H1 (cell line): Measurements from ENCODE around the gene SPTLC3. TPM values are rescaled to one million over a fixed set of nuclear protein-coding genes. Genes with fewer than 3 reads are reported as not detected.

ENCODE experiments used
- CTCF ChIA-PET: fragments of 300-600 bp; sonication (Branson Sonifier 250); formaldehyde crosslinking; loops from one replicate; lab custom pipeline; 2021; ENCODE audit not compliant: partially characterized antibody; lab: Charles Lee
- POLR2A ChIA-PET: fragments of 300-600 bp; sonication (Branson Sonifier 250); formaldehyde crosslinking; loops from one replicate; lab custom pipeline; 2021; ENCODE audit warnings: inconsistent platforms; ENCODE audit not compliant: partially characterized antibody; lab: Charles Lee
- DNase-seq, 2 experiments: peaks; one replicate each; pipeline versions ENCODE4 v3.0.0 to v3.0.0-alpha.2; 2010 to 2022; ENCODE audit warnings: low spot score in 2 of 2, low read depth in 1 of 2, mixed read lengths in 1 of 2
- FAIRE-seq: peaks from 2 replicates; lab custom pipeline; 2011; peaks lifted over from hg19 to GRCh38; lab: Jason Lieb, UNC
- H2AFZ ChIP-seq: 2 replicates; pipeline ENCODE4 v1.8.1; 2012; ENCODE audit warnings: low read length, inconsistent platforms
- H2AK5ac ChIP-seq: 2 replicates; pipeline ENCODE4 v1.6.1; 2013; ENCODE audit warnings: low read depth, low read length
- H2BK120ac ChIP-seq: replicated peaks from 2 replicates; pipeline ENCODE3; 2013; ENCODE audit warnings: low read depth, low read length, inconsistent platforms
- H2BK12ac ChIP-seq: 2 replicates; pipeline ENCODE4 v1.6.1; 2013; ENCODE audit warnings: low read depth, low read length
- H2BK15ac ChIP-seq: 2 replicates; pipeline ENCODE4 v1.6.1; 2013; ENCODE audit warnings: low read length
- H2BK20ac ChIP-seq: 2 replicates; pipeline ENCODE4 v1.6.1; 2013; ENCODE audit warnings: low read length
- H2BK5ac ChIP-seq: 2 replicates; pipeline ENCODE4 v1.6.1; 2013; ENCODE audit warnings: low read depth, low read length
- H3K14ac ChIP-seq: 2 replicates; pipeline ENCODE4 v1.6.1; 2013; ENCODE audit warnings: inconsistent platforms; ENCODE audit not compliant: insufficient read length
- H3K18ac ChIP-seq: 2 replicates; pipeline ENCODE4 v1.6.1; 2013; ENCODE audit warnings: low read length; ENCODE audit errors: extremely low read depth
- H3K23ac ChIP-seq: 2 replicates; pipeline ENCODE4 v1.6.1; 2013; ENCODE audit warnings: inconsistent platforms; ENCODE audit not compliant: insufficient read length
- H3K23me2 ChIP-seq: 2 replicates; pipeline ENCODE4 v1.6.1; 2013; ENCODE audit warnings: low read depth, low read length
- H3K27ac ChIP-seq: 2 replicates; pipeline ENCODE4 v1.6.1; 2011; ENCODE audit warnings: low read depth, low read length, inconsistent platforms
- H3K27me3 ChIP-seq, 4 experiments: replicated peaks in 1 of 4; 1 replicate in 1 of 4; 2 replicates in 3 of 4; pipeline versions ENCODE4 v1.6.1 to v1.8.1; 2011 to 2013; ENCODE audit warnings: low read length in 3 of 4, mild to moderate bottlenecking in 3 of 4, inconsistent platforms in 2 of 4, mixed read lengths in 2 of 4, moderate library complexity in 1 of 4; ENCODE audit not compliant: control insufficient read depth in 3 of 4, insufficient read depth in 3 of 4; ENCODE audit errors: extremely low read depth in 1 of 4
- H3K36me3 ChIP-seq, 4 experiments: 2 replicates each; pipeline versions ENCODE4 v1.6.1 to v1.8.1; 2011 to 2013; ENCODE audit warnings: mild to moderate bottlenecking in 4 of 4, low read length in 3 of 4, moderate library complexity in 2 of 4, control low read depth in 1 of 4, inconsistent platforms in 1 of 4; ENCODE audit not compliant: insufficient read depth in 4 of 4, control insufficient read depth in 2 of 4
- H3K4ac ChIP-seq: replicated peaks from 2 replicates; pipeline ENCODE3; 2013; ENCODE audit warnings: low read length, low read depth, mixed read lengths, inconsistent platforms; ENCODE audit not compliant: insufficient read length
- H3K4me1 ChIP-seq, 4 experiments: replicated peaks in 1 of 4; 1 replicate in 1 of 4; 2 replicates in 3 of 4; pipeline versions ENCODE4 v1.6.1 to v1.8.1; 2011 to 2013; ENCODE audit warnings: low read length in 3 of 4, inconsistent platforms in 2 of 4, mixed read lengths in 1 of 4; ENCODE audit not compliant: insufficient read depth in 4 of 4, control insufficient read depth in 3 of 4
- H3K4me2 ChIP-seq, 2 experiments: 2 replicates each; pipeline versions ENCODE4 v1.6.1 to v1.8.1; 2011 to 2013; ENCODE audit warnings: low read depth in 2 of 2, low read length in 2 of 2, control low read depth in 1 of 2, inconsistent platforms in 1 of 2, mild to moderate bottlenecking in 1 of 2; ENCODE audit not compliant: insufficient read depth in 1 of 2
- H3K4me3 ChIP-seq, 4 experiments: fragments of 200-600, 300-600 bp in 1 of 4; sonication (generic), shearing (Covaris generic), sonication (Bioruptor Twin) in 1 of 4; 2 replicates each; pipeline versions ENCODE4 v1.5.1 to v1.8.1; 2011 to 2016; ENCODE audit warnings: low read length in 4 of 4, low read depth in 3 of 4, control low read depth in 2 of 4, inconsistent platforms in 2 of 4, mild to moderate bottlenecking in 2 of 4, mixed read lengths in 1 of 4, moderate library complexity in 1 of 4; ENCODE audit not compliant: insufficient read depth in 2 of 4; ENCODE audit errors: extremely low read depth in 1 of 4
- H3K56ac ChIP-seq: replicated peaks from 2 replicates; pipeline ENCODE3; 2013; ENCODE audit warnings: low read depth, mild to moderate bottlenecking, mixed read lengths, low read length, inconsistent platforms; ENCODE audit not compliant: insufficient read length
- H3K79me1 ChIP-seq: 2 replicates; pipeline ENCODE4 v1.6.1; 2013; ENCODE audit warnings: low read depth, low read length, control low read depth
- H3K79me2 ChIP-seq, 2 experiments: 2 replicates each; pipeline versions ENCODE4 v1.6.1 to v1.8.1; 2012 to 2013; ENCODE audit warnings: low read length in 2 of 2, mild to moderate bottlenecking in 2 of 2, inconsistent platforms in 1 of 2; ENCODE audit not compliant: insufficient read depth in 2 of 2, control insufficient read depth in 1 of 2
- H3K9ac ChIP-seq, 4 experiments: replicated peaks in 1 of 4; 1 replicate in 1 of 4; 2 replicates in 3 of 4; pipeline versions ENCODE4 v1.6.1 to v1.8.1; 2011 to 2013; ENCODE audit warnings: low read depth in 3 of 4, low read length in 3 of 4, control low read depth in 2 of 4, mild to moderate bottlenecking in 2 of 4, moderate library complexity in 2 of 4, inconsistent platforms in 1 of 4; ENCODE audit errors: extremely low read depth in 1 of 4
- H3K9me3 ChIP-seq, 2 experiments: 2 replicates each; pipeline versions ENCODE4 v1.6.1 to v1.8.1; 2012 to 2013; ENCODE audit warnings: mild to moderate bottlenecking in 2 of 2, moderate library complexity in 2 of 2, control low read depth in 1 of 2, inconsistent platforms in 1 of 2, low read depth in 1 of 2, low read length in 1 of 2, mixed read lengths in 1 of 2; ENCODE audit not compliant: insufficient read depth in 2 of 2
- H4K20me1 ChIP-seq, 2 experiments: replicated peaks in 1 of 2; 2 replicates each; pipeline versions ENCODE3 to v1.8.1; 2011 to 2013; ENCODE audit warnings: inconsistent platforms in 2 of 2, low read length in 2 of 2, mild to moderate bottlenecking in 1 of 2; ENCODE audit not compliant: insufficient read depth in 2 of 2, control insufficient read depth in 1 of 2
- H4K5ac ChIP-seq: 2 replicates; pipeline ENCODE4 v1.6.1; 2013; ENCODE audit warnings: low read length, low read depth, mixed read lengths, inconsistent platforms; ENCODE audit not compliant: insufficient read length
- H4K8ac ChIP-seq: 2 replicates; pipeline ENCODE4 v1.8.0; 2013; ENCODE audit warnings: mild to moderate bottlenecking, moderate library complexity, low read length, inconsistent platforms; ENCODE audit not compliant: insufficient read depth; ENCODE audit errors: extremely low read depth
- H4K91ac ChIP-seq: replicated peaks from 2 replicates; pipeline ENCODE3; 2013; ENCODE audit warnings: low read length, mixed read lengths, inconsistent platforms; ENCODE audit not compliant: insufficient read length
- ASH2L ChIP-seq: fragments of 200-600, 300-600 bp; sonication (generic); IDR thresholded peaks from one replicate; pipeline ENCODE4 v1.7.1; 2017; ENCODE audit warnings: low read length
- BACH1 ChIP-seq: IDR thresholded peaks from 2 replicates; pipeline ENCODE4 v1.6.1; 2012; ENCODE audit warnings: low read length, improper control_type of control experiment
- BRCA1 ChIP-seq: IDR thresholded peaks from 2 replicates; pipeline ENCODE4 v1.6.1; 2012; ENCODE audit warnings: low read depth, low read length, improper control_type of control experiment
- CEBPB ChIP-seq: IDR thresholded peaks from 2 replicates; pipeline ENCODE4 v1.6.1; 2012; ENCODE audit warnings: low read depth, low read length
- FOSL1 ChIP-seq: IDR thresholded peaks from 2 replicates; pipeline ENCODE4 v1.6.1; 2011; ENCODE audit warnings: mild to moderate bottlenecking, low read depth, low read length, moderate library complexity; ENCODE audit not compliant: insufficient read depth
- HDAC6 ChIP-seq: IDR thresholded peaks from one replicate; pipeline ENCODE4 v1.7.1; 2012; ENCODE audit warnings: low read depth, mild to moderate bottlenecking, inconsistent platforms, low read length, moderate library complexity
- KDM5A ChIP-seq: fragments of 200-600 bp; IDR thresholded peaks from 2 replicates; pipeline ENCODE4 v1.7.1; 2012; ENCODE audit warnings: mild to moderate bottlenecking, low read length, inconsistent platforms, mixed read lengths
- POLR2AphosphoS5 ChIP-seq: IDR thresholded peaks from 2 replicates; pipeline ENCODE4 v1.6.1; 2011; ENCODE audit warnings: low read depth, low read length
- RBBP5 ChIP-seq: IDR thresholded peaks from 2 replicates; pipeline ENCODE4 v1.7.1; 2012; ENCODE audit warnings: low read depth, mild to moderate bottlenecking, inconsistent platforms, low read length, moderate library complexity, borderline replicate concordance
- RNF2 ChIP-seq: fragments of 200-900, 300-1000 bp; sonication (generic); IDR thresholded peaks from 2 replicates; pipeline ENCODE4 v1.7.1; 2016; ENCODE audit warnings: borderline replicate concordance, low read depth, mild to moderate bottlenecking, antibody characterized with exemption, low read length; ENCODE audit not compliant: poor library complexity, severe bottlenecking; ENCODE audit errors: missing control alignments
- SIN3A ChIP-seq, 2 experiments: IDR thresholded peaks in 1 of 2; conservative IDR thresholded peaks in 1 of 2; 2 replicates each; pipeline ENCODE4 v1.6.1; 2011 to 2012; ENCODE audit warnings: low read length in 2 of 2, improper control_type of control experiment in 1 of 2, low read depth in 1 of 2, mild to moderate bottlenecking in 1 of 2
- SIRT6 ChIP-seq: IDR thresholded peaks from one replicate; pipeline ENCODE4 v1.7.1; 2012; ENCODE audit warnings: low read length, inconsistent platforms
- SP1 ChIP-seq: IDR thresholded peaks from 2 replicates; pipeline ENCODE4 v1.6.1; 2011; ENCODE audit warnings: low read depth, low read length
- TAF1 ChIP-seq: IDR thresholded peaks from 2 replicates; pipeline ENCODE4 v1.6.1; 2011; ENCODE audit warnings: mild to moderate bottlenecking, low read depth, low read length
- WGBS, 2 experiments: shearing (Covaris generic) in 1 of 2; methylation state at CpG; one replicate each; pipeline versions ENCODE4 v1.1.6 to v1.1.7; 2013 to 2015; ENCODE audit warnings: low lambda C conversion rate in 2 of 2, mixed read lengths in 2 of 2, inconsistent platforms in 1 of 2, low coverage in 1 of 2, missing lambda C conversion rate in 1 of 2; ENCODE audit not compliant: insufficient replicate concordance in 2 of 2, insufficient coverage in 1 of 2, insufficient read length in 1 of 2; ENCODE audit errors: extremely low coverage in 1 of 2, missing lambda C conversion rate in 1 of 2; 5-methylcytosine and 5-hydroxymethylcytosine counted together
- polyA plus RNA-seq, 7 experiments: library from polyadenylated mRNA; depleted of rRNA in 3 of 7; stranded (reverse) in 5 of 7; unstranded in 2 of 7; fragments of >200 nt in 5 of 7; fragments of 200-250 nt in 2 of 7; gene quantifications; 1 replicate in 5 of 7; 2 replicates in 1 of 7; 4 replicates in 1 of 7; pipeline versions ENCODE4 v1.2.1 to v1.2.3, GENCODE V29; 2011 to 2013; ENCODE audit warnings: missing spikeins in 2 of 7, mixed read lengths in 2 of 7
- total RNA-seq: library from RNA; stranded (reverse); fragmentation: NEBNext Ultra II Directional; extraction: Animal tissue kit (Norgen Biotek cat#: 25700); gene quantifications from 2 replicates; pipeline ENCODE4 v1.2.1, GENCODE V29; 2021
- TF ChIP-seq, protein P1 (sequence below): IDR thresholded peaks from 2 replicates; pipeline ENCODE4 v1.6.1; 2011; ENCODE audit warnings: low read length, improper control_type of control experiment

Gene SPTLC3
- total and polyA plus RNA-seq, 2 of the 8 experiments (the other 6 are each of a cell fraction or from before 2014, with no cell fraction given) = 0.23 to 0.82 TPM

DNA sequence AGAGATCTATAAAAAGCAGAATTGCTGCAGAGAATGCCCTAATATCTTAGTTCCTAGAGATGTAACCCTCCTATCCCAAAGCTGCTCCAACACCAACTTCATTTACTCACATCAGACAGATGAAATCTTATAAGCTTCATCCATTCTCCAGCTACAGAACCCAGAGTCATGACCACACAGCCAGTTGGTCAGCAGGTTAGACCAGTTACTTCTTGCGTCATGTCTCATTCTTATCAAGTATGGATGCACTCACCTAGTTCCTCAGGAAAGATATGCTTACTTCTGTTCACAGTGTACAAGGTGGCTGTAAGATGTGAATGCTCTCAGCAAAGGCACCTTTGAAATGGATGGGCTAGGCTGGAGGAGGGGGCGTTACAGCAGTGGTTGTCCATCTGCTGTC, 164.4 kb downstream of the SPTLC3 start:
- Histone ChIP-seq H2AFZ (no peak overlapping the region), H3K9ac (no peak overlapping the region), H4K20me1 (no peaks in the 10 kb centered on the region), H2BK5ac (no peak overlapping the region), H4K91ac (no peak overlapping the region), H2BK15ac (no peak overlapping the region), H4K5ac (no peak overlapping the region), H4K8ac (no peak overlapping the region), H3K4ac (no peak overlapping the region), H3K4me2 (no peak overlapping the region), H2AK5ac (no peak overlapping the region), H2BK12ac (no peak overlapping the region), H3K4me1 (no peaks in the 10 kb centered on the region), H3K23me2 (no peaks in the 10 kb centered on the region; the same call in 1 of the 2 replicates), H3K23ac (no peak overlapping the region), H2BK20ac (no peak overlapping the region), H3K79me2 (no peaks in the 10 kb centered on the region), H3K36me3 (no peaks in the 10 kb centered on the region), H3K14ac (no peak overlapping the region), H3K4me3 (no peak overlapping the region), H3K9me3 (no peaks in the 10 kb centered on the region), H3K56ac (no peak overlapping the region), H3K79me1 (no peaks in the 10 kb centered on the region), H3K27ac (no peak overlapping the region), H2BK120ac (no peak overlapping the region), H3K18ac (no peak overlapping the region), H3K27me3 (no peaks in the 10 kb centered on the region)
- ChIA-PET CTCF (no interaction called here), POLR2A (no interaction called here)
- 87% methylated on average over 2 of the region's 2 CpGs; no CpG with 5 or more reads in 1 of the 2 experiments for WGBS, 2 experiments
- FAIRE-seq (no peak), DNase-seq (no peak)
- TF ChIP-seq CEBPB (no peak), ASH2L (no peak), HDAC6 (no peak), KDM5A (no peak), BRCA1 (no peak), RNF2 (no peak), TAF1 (no peak), BACH1 (no peak), POLR2AphosphoS5 (no peak), RBBP5 (no peak), SIRT6 (no peak), SP1 (no peak), FOSL1 (no peak), SIN3A (conservative IDR thresholded peaks at IDR 0.05 in 1 of 2, IDR thresholded peaks at IDR 0.05 in 1 of 2; ENCODE audit: low read depth in 1 of 2, low read length in 2 of 2) (no peak)
- TF ChIP-seq, protein P1, sequence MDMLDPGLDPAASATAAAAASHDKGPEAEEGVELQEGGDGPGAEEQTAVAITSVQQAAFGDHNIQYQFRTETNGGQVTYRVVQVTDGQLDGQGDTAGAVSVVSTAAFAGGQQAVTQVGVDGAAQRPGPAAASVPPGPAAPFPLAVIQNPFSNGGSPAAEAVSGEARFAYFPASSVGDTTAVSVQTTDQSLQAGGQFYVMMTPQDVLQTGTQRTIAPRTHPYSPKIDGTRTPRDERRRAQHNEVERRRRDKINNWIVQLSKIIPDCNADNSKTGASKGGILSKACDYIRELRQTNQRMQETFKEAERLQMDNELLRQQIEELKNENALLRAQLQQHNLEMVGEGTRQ = no peak
